ENCODE results near the gene ABLIM2. TPM values are rescaled to one million over a fixed set of nuclear protein-coding genes. Genes with fewer than 3 reads are reported as not detected.

The ABLIM2 gene
- polyA plus RNA-seq, 3 donors, result 0.21 TPM; not detected in 2

- intact Hi-C loops (cut with micrococcal nuclease), result loop anchor here in 1 of 2 donors (5.0 kb wide), 1 partner anchor 41 kb away; the partner anchor contains the start of gene ABLIM2
- 12% methylated on average over 12 of the region's 17 CpGs for WGBS (ENCODE audit: insufficient coverage)
Measured at GRCh38 chr4:8198206-8198905, 39.7 kb upstream of the ABLIM2 start.

GRCh38 chr4:8197521-8197920 is 38.9 kb upstream of the ABLIM2 start:
- TF ChIP-seq CTCF (IDR thresholded peaks at IDR 0.05), result no peak
- Histone ChIP-seq H3K9ac (ENCODE audit: insufficient read depth, low read length, poor library complexity, severe bottlenecking) (no peak overlapping the region), H3K79me2 (ENCODE audit: insufficient read depth, low read length) (peaks cover 34% of the 10 kb centered on the region), H3K4me3 (replicated peaks in 1 of 3; ENCODE audit: low read depth in 2 of 3, low read length in 3 of 3) (no peak overlapping the region), H2AFZ (ENCODE audit: insufficient read depth, low read depth, low read length, poor library complexity, severe bottlenecking) (no peak overlapping the region), H3K9me3 (replicated peaks in 1 of 2; ENCODE audit: control insufficient read depth in 1 of 2, insufficient read depth in 1 of 2, low read length in 2 of 2) (no peaks in the 10 kb centered on the region), H3K4me1 (ENCODE audit: control insufficient read depth in 1 of 2, insufficient read depth in 2 of 2, low read length in 2 of 2) (peaks cover 55 to 70% of the 10 kb centered on the region in 2 donors), H3K27ac (ENCODE audit: low read depth in 1 of 2, low read length in 2 of 2) (peak overlapping the region in 1 of 2 donors; percentile 96), H4K20me1 (ENCODE audit: insufficient read depth, low read length) (peaks cover 23% of the 10 kb centered on the region), H3K4me2 (replicated peaks; ENCODE audit: extremely low read depth, low read length, poor library complexity, severe bottlenecking) (no peak overlapping the region), H3K36me3 (replicated peaks in 1 of 2; ENCODE audit: control insufficient read depth in 1 of 2, insufficient read depth in 2 of 2, low read length in 2 of 2) (no peaks in the 10 kb centered on the region), H3K27me3 (ENCODE audit: control insufficient read depth in 2 of 2, insufficient read depth in 2 of 2, low read length in 2 of 2) (no peaks in the 10 kb centered on the region)
- Mint-ChIP-seq H3K27me3 (ENCODE audit: low read depth in 3 of 3) (peaks cover 4 to 9% (median 6%) of the 10 kb centered on the region in 3 donors), H3K4me1 (peaks cover 50% of the 10 kb centered on the region), H3K4me3 (no peak overlapping the region), H3K36me3 (peaks cover 8 to 9% of the 10 kb centered on the region in 2 donors), H3K27ac (peak overlapping the region in 3 of 7 donors; percentile 72 to 97 (median 82)), H3K9me3 (peaks cover 0 to 4% (median 0%) of the 10 kb centered on the region in 7 donors)
- 95% methylated on average over 12 of the region's 13 CpGs for WGBS (ENCODE audit: insufficient coverage)
- DNase-seq, result no peak
- intact Hi-C loops (cut with micrococcal nuclease), result loop anchor here in 1 of 2 donors (5.0 kb wide), 1 partner anchor 40 kb away; the partner anchor contains the start of gene ABLIM2

More at GRCh38 chr4:8198206-8198905, 39.7 kb upstream of the ABLIM2 start:
- peak overlapping the region; percentile 95 to 96 for H3K4me3 Mint-ChIP-seq
- H3K27me3 Mint-ChIP-seq (ENCODE audit: low read depth in 3 of 3), result peaks cover 4 to 9% (median 4%) of the 10 kb centered on the region in 3 donors
- H3K9me3 Mint-ChIP-seq, result peaks cover 0 to 4% (median 0%) of the 10 kb centered on the region in 7 donors
- H3K36me3 Mint-ChIP-seq, result peaks cover 14 to 16% of the 10 kb centered on the region in 2 donors
- Histone ChIP-seq H3K9ac (ENCODE audit: insufficient read depth, low read length, poor library complexity, severe bottlenecking) (peak overlapping the region; percentile 96), H4K20me1 (ENCODE audit: insufficient read depth, low read length) (peaks cover 31% of the 10 kb centered on the region), H3K79me2 (ENCODE audit: insufficient read depth, low read length) (peaks cover 42% of the 10 kb centered on the region), H3K4me2 (replicated peaks; ENCODE audit: extremely low read depth, low read length, poor library complexity, severe bottlenecking) (peak overlapping the region; percentile 93), H3K4me3 (replicated peaks in 1 of 3; ENCODE audit: low read depth in 2 of 3, low read length in 3 of 3) (peak overlapping the region in 1 of 3 experiments; percentile 94), H3K9me3 (replicated peaks in 1 of 2; ENCODE audit: control insufficient read depth in 1 of 2, insufficient read depth in 1 of 2, low read length in 2 of 2) (no peaks in the 10 kb centered on the region), H2AFZ (ENCODE audit: insufficient read depth, low read depth, low read length, poor library complexity, severe bottlenecking) (peak overlapping the region; percentile 26), H3K4me1 (ENCODE audit: control insufficient read depth in 1 of 2, insufficient read depth in 2 of 2, low read length in 2 of 2) (peaks cover 57 to 70% of the 10 kb centered on the region in 2 donors), H3K36me3 (replicated peaks in 1 of 2; ENCODE audit: control insufficient read depth in 1 of 2, insufficient read depth in 2 of 2, low read length in 2 of 2) (peaks cover 0 to 1% of the 10 kb centered on the region in 2 donors), H3K27ac (ENCODE audit: low read depth in 1 of 2, low read length in 2 of 2) (peak overlapping the region; percentile 96 to 97), H3K27me3 (ENCODE audit: control insufficient read depth in 2 of 2, insufficient read depth in 2 of 2, low read length in 2 of 2) (no peaks in the 10 kb centered on the region)
- H3K27ac Mint-ChIP-seq, result peak overlapping the region; percentile 92 to 99 (median 97)
- H3K4me1 Mint-ChIP-seq, result peaks cover 50% of the 10 kb centered on the region
- peak in 2 of 3 donors; percentile 22 to 37 for DNase-seq
- TF ChIP-seq CTCF (IDR thresholded peaks at IDR 0.05), result no peak
